Epithelial cell of proximal tubule (primary cell): ENCODE results near the gene OR2A5. TPM values are rescaled to one million over a fixed set of nuclear protein-coding genes. Genes with fewer than 3 reads are reported as not detected.
"Not testable (repeated sequence)": the region's sequence is repeated elsewhere in the genome, so short reads cannot be mapped to it uniquely, and the experiment has no call there.

Experiments
- DNase-seq: peaks from one replicate; pipeline ENCODE4 v3.0.0-alpha.2; 2011; ENCODE audit warnings: low read depth
- H3K4me3 ChIP-seq: 2 replicates; pipeline ENCODE4 v1.5.1; 2011; ENCODE audit warnings: low read depth, mild to moderate bottlenecking, low read length
- total RNA-seq: library from RNA; depleted of rRNA; stranded (reverse); fragments of >200 nt; gene quantifications from 2 replicates; pipeline ENCODE4 v1.2.3, GENCODE V29; 2015
- TF ChIP-seq, protein P1 (sequence below): conservative IDR thresholded peaks from 2 replicates; pipeline ENCODE4 v1.5.1; 2012; ENCODE audit warnings: low read depth, mild to moderate bottlenecking, low read length

The OR2A5 gene
- total RNA-seq, 1 donor from 2014 or later = not detected

DNA sequence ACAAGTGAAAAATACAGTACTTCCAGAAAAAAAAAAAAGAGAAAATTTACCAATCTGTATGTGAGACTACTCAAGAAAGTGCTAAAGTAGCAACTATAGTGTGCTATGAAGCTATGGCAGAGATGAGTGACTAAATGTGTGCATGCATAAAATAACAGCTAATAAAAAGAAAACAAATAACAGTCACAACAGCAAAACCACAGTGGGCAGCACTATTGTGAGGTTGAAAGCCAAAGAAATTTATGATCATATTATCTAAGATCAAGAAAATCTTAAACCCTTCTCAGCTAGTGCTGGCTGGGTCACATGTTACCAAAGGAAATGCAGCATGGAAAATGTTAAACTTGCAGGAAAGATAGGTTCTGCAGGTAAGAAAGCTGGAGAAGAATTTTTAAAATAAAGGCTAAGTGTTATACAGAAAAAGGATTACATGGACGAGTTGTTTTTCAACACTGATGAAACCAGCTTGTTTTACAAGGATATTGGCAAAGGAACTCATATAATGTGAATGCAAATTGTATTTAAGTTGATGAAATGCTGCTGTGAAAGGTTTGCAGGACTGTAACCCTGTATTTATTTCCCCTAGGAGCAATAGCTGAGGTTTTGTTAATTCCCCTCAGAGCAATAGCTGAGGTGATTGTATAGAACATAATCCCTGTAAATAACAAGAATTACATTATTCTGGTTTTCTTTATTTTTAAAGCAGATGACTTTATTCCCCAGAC lies 15.6 kb upstream of the OR2A5 start:
- TF ChIP-seq, protein P1, sequence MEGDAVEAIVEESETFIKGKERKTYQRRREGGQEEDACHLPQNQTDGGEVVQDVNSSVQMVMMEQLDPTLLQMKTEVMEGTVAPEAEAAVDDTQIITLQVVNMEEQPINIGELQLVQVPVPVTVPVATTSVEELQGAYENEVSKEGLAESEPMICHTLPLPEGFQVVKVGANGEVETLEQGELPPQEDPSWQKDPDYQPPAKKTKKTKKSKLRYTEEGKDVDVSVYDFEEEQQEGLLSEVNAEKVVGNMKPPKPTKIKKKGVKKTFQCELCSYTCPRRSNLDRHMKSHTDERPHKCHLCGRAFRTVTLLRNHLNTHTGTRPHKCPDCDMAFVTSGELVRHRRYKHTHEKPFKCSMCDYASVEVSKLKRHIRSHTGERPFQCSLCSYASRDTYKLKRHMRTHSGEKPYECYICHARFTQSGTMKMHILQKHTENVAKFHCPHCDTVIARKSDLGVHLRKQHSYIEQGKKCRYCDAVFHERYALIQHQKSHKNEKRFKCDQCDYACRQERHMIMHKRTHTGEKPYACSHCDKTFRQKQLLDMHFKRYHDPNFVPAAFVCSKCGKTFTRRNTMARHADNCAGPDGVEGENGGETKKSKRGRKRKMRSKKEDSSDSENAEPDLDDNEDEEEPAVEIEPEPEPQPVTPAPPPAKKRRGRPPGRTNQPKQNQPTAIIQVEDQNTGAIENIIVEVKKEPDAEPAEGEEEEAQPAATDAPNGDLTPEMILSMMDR = no peak
- H3K4me3 ChIP-seq = no peak overlapping the region
- no peak for DNase-seq

DNA sequence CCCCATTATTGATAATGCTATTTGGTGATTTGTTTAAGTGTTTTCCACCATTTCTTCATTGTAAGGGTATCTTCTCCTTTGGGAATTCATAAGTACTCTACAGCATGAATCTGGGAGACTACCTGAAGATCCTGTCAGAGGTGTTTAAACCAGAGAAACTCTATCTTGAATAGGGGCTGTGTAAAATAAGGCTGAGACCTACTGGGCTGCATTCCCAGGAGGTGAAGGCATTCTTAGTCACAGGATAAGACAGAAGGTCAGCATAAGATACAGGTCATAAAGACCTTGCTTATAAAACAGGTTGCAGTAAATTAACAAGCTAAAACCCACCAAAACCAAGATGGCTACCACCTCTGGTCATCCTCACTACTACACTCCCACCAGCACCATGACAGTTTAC lies 13.4 kb upstream of the OR2A5 start:
- TF ChIP-seq, protein P1 = no peak
- no peak for DNase-seq
- no peak overlapping the region for H3K4me3 ChIP-seq

DNA sequence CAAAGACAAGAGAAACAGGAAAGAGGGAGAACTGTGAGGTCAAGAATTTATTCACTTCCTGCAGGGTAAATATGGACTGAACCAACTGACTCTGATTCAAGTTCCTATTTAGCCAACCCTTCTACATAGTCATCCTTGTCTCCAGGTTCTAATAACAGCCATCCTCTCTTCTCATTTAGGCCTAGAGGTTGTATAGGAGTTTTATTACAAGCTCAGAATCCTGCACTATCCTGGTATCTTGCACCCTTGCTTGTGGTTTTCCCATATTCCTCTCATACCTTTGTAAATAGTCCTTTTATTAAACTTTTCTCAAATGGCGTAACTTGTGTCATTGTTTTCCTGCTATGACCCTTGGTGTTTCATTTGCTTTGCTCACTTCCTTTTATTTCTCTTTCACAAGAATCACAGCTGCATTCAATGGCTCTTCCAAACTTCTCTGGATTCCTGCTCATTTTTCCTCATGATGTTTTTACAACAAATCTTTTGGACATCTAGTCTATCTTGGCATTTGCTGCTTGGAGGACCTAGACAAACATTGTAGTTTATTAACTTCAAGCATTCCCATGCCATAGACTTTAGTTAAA lies 12.4 kb upstream of the OR2A5 start:
- no peak for DNase-seq
- no peak overlapping the region for H3K4me3 ChIP-seq
- TF ChIP-seq, protein P1 = no peak

DNA sequence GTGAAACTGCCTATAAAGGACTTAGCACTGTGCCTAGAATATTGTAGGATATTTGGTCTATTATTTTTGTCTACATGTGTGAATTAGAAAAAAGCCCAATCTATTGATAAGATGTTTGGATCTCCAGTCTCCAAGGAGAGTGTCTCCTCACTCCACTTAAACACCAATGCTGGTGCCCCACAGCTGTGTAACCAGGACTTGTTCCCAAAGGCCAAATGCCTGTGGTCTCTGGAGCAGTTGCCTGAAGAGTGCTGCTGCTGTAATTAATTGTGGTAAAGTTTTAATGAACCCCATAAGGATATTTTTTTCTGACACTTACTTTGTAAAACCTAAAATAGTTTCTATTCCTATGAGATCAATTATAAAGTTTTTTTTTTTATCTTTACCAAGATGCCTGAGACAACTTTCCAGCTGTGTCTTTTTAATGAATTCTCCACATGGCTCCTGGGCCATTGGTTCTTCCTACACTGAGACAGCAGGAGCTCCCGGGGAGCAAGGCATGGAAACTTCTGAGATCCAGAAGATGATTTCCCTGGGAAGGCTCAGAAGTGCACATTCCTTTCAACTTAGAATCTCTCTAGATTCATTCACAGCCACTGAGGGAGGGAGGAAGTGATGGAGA lies 11.2 kb upstream of the OR2A5 start:
- TF ChIP-seq, protein P1 = no peak
- DNase-seq = no peak
- no peak overlapping the region for H3K4me3 ChIP-seq

DNA sequence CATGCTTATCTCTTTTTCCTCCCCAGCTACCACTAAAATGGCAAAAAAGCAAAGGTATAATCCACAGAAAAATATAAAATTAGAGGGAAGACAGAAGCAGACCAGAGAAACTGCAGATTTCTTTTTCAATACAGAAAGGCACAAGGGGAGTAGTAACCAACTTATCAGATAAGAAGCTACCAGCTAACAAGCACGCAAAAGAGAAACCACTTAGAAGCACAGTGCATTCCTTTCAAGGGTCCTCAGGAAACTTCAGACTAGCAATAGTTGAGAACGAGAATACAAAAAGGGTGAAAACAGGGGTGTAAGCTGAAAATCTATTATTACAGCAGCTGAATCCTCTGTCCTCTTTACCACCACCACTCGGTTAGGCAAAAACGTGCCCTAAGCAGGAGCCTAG lies 9.9 kb upstream of the OR2A5 start:
- no peak overlapping the region for H3K4me3 ChIP-seq
- TF ChIP-seq, protein P1 = no peak
- no peak for DNase-seq

DNA sequence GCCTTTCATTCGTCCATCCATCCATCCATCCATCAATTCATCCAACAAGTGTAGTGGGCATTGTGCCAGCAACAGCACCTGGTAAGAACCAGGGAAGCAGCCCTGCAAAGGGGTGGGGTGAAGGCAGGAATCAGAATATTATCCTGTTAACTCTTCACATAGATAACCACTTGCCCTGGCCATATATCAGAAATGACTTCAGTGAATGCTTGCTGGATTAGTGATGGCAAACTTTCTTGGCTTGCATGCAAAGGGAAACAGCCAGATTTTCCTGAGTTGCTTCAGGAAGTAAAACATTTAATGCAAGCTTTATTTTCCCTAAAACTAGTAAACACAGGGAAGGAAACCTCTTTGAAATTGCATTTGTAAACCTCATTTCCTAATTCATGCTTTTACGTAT lies 743 bp downstream of the OR2A5 start:
- TF ChIP-seq, protein P1 = no peak
- no peak for DNase-seq
- H3K4me3 ChIP-seq = no peak overlapping the region

DNA sequence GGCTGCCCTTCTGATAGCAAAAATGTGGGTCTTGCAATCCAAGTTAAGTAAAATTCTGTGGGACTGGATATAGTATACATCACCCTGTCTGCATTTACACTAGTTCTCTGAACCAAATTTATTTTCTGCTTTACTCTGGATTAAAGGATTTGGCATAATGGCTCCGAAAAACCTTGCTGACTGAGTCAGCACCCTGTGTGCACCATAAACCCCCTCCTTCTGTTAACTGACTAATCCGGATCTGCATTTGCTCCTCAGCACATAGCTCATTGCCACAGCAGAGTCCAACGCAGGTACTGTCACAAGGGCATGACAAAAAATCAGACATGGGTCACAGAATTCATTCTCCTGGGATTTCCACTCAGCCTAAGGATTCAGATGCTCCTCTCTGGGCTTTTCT lies 1.3 kb downstream of the OR2A5 start:
- no peak for DNase-seq
- no peak overlapping the region for H3K4me3 ChIP-seq
- TF ChIP-seq, protein P1 = no peak

DNA sequence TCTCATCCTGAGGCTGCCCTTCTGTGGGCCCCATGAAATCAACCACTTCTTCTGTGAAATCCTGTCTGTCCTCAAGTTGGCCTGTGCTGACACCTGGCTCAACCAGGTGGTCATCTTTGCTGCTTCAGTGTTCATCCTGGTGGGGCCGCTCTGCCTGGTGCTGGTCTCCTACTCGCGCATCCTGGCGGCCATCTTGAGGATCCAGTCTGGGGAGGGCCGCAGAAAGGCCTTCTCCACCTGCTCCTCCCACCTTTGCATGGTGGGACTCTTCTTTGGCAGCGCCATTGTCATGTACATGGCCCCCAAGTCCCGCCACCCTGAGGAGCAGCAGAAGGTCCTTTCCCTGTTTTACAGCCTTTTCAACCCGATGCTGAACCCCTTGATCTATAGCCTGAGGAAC lies 2.1 kb downstream of the OR2A5 start:
- not testable (repeated sequence) for H3K4me3 ChIP-seq, DNase-seq
